Hepatocyte (in vitro differentiated cells): ENCODE data around the gene ZNF845. TPM values are rescaled to one million over a fixed set of nuclear protein-coding genes. Genes with fewer than 3 reads are reported as not detected.

Experiments
- DNase-seq: peaks from one replicate; pipeline ENCODE4 v3.0.0-alpha.2; 2016; ENCODE audit warnings: low spot score
- H2AFZ ChIP-seq: fragments of 200-600 bp; sonication (generic); 2 replicates; pipeline ENCODE4 v1.6.0; 2016; ENCODE audit warnings: antibody characterized with exemption, mild to moderate bottlenecking
- H3K27ac ChIP-seq: fragments of 200-600 bp; sonication (generic); 2 replicates; pipeline ENCODE4 v1.5.1; 2016; ENCODE audit warnings: mild to moderate bottlenecking
- H3K27me3 ChIP-seq: fragments of 200-600 bp; sonication (generic); 2 replicates; pipeline ENCODE4 v1.6.1; 2016
- H3K36me3 ChIP-seq: fragments of 200-600 bp; sonication (generic); replicated peaks from 2 replicates; pipeline ENCODE4 v1.5.1; 2016; ENCODE audit warnings: low read depth; ENCODE audit not compliant: insufficient read depth
- H3K4me1 ChIP-seq: fragments of 200-600 bp; sonication (generic); 2 replicates; pipeline ENCODE4 v1.5.1; 2016; ENCODE audit warnings: mild to moderate bottlenecking, moderate library complexity; ENCODE audit not compliant: insufficient read depth
- H3K4me2 ChIP-seq: fragments of 200-600 bp; sonication (generic); 2 replicates; pipeline ENCODE4 v1.6.0; 2016
- H3K4me3 ChIP-seq: fragments of 200-600 bp; sonication (generic); 2 replicates; pipeline ENCODE4 v1.5.1; 2016; ENCODE audit warnings: mild to moderate bottlenecking
- H3K79me2 ChIP-seq: fragments of 200-600 bp; sonication (generic); 2 replicates; pipeline ENCODE4 v1.6.0; 2017; ENCODE audit warnings: mild to moderate bottlenecking
- H3K9me2 ChIP-seq: fragments of 200-600 bp; sonication (generic); replicated peaks from 2 replicates; pipeline ENCODE4 v1.6.0; 2017; ENCODE audit warnings: mild to moderate bottlenecking; ENCODE audit not compliant: insufficient read depth
- H3K9me3 ChIP-seq: fragments of 200-600 bp; sonication (generic); 2 replicates; pipeline ENCODE4 v1.5.1; 2016; ENCODE audit warnings: low read depth, mild to moderate bottlenecking
- H4K20me1 ChIP-seq: fragments of 200-600 bp; sonication (generic); 2 replicates; pipeline ENCODE4 v1.6.0; 2016; ENCODE audit warnings: mild to moderate bottlenecking; ENCODE audit not compliant: insufficient read depth, poor library complexity, severe bottlenecking
- EZH2 ChIP-seq: fragments of 200-600 bp; sonication (generic); IDR thresholded peaks from 2 replicates; pipeline ENCODE4 v1.6.1; 2016; ENCODE audit warnings: antibody characterized with exemption, mild to moderate bottlenecking, borderline replicate concordance
- EZH2phosphoT487 ChIP-seq: fragments of 200-600 bp; sonication (generic); IDR thresholded peaks from one replicate; pipeline ENCODE4 v1.6.1; 2018; ENCODE audit warnings: antibody characterized with exemption, mild to moderate bottlenecking, low read depth, moderate library complexity; ENCODE audit not compliant: unreplicated experiment, severe bottlenecking
- WGBS: methylation state at CpG from one replicate; pipeline ENCODE4 v1.1.6; 2016; ENCODE audit warnings: low lambda C conversion rate; ENCODE audit errors: missing lambda C conversion rate; 5-methylcytosine and 5-hydroxymethylcytosine counted together
- polyA plus RNA-seq: library from polyadenylated mRNA; unstranded; fragments of >200 nt; fragmentation: Nextera tagmentation; extraction: Ambion mirVana; gene quantifications from 2 replicates; pipeline ENCODE4 v1.2.1, GENCODE V29; 2016
- total RNA-seq: library from RNA; depleted of rRNA; stranded (reverse); fragments of >200 nt; gene quantifications from 2 replicates; pipeline ENCODE4 v1.2.3, GENCODE V29; 2014
- TF ChIP-seq, protein P1 (sequence below): fragments of 200-600 bp; sonication (generic); IDR thresholded peaks from 2 replicates; pipeline ENCODE4 v1.5.1; 2016; ENCODE audit warnings: antibody characterized with exemption, mild to moderate bottlenecking; ENCODE audit not compliant: poor library complexity

The ZNF845 gene
- total RNA-seq (5.8 and 6.1 TPM in 2 replicates), polyA plus RNA-seq (1.6 and 1.7 TPM in 2 replicates)

DNA sequence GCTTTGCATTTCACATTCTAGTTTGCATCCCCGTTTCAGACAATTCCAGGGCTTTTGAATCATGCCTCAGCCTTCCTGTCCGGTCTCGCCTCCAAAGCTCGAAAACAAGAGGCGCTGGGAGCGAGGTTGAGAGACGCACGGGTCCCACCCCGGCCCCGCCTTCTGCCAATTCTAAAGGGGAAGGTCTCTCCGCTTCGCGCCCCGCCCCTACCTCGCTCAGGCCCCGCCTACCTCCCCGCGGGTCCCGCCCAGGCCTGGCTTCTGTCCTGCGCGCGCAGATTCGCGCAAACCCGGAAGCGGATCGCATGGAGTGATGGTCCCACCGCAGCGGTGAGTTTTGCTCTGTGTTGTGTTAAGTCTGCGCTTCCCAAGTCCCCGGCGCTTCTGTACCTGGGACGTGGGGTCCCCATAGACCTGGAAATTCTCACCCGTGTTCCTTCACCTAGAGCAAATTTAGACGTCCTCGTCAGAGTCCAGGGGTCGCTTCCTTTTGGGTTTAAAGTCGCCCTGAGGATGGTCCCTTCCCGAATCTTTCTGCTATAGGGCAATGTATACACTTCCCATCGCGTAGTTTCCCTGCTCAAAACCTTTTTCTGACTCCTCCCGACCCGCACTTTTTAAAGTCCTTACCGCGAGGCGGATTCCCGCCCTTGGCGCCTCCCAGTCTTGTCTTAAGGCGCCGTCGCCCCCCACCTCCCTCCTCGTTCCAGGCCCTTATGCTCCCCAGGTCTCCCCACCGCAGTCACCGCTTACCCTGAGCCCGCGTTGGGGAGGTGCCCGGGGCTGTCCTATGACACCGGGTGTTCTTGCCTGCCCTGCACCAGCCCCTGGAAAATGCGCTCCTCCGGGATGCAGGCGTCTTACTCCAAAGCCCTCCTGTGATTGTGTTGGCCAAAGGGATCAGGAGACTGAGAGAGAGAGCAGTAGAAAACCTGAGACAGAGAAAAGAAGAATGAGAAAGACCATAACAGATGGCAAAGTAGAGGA is at the start of gene ZNF845:
Gene ZNF845, plus strand, starts transcription at position 287 of the 987 bp plus-strand sequence. CDS start 7,559 bp downstream, outside the sequence.
- Histone ChIP-seq H2AFZ (peak within 1 kb of the TSS; percentile 82), H3K4me2 (peak within 1 kb of the TSS; percentile 89), H3K9me3 (no peaks in the 10 kb centered on the region), H3K27ac (peak within 1 kb of the TSS; percentile 84), H3K4me1 (no peaks in the 10 kb centered on the region), H3K4me3 (peak within 1 kb of the TSS; percentile 89), H4K20me1 (no peaks in the 10 kb centered on the region), H3K27me3 (no peaks in the 10 kb centered on the region), H3K9me2 (no peaks in the 10 kb centered on the region), H3K79me2 (peaks cover 27% of the 10 kb centered on the region), H3K36me3 (no peaks in the 10 kb centered on the region)
- 1% methylated on average over 61 of the region's 61 CpGs for WGBS
- TF ChIP-seq EZH2phosphoT487 (no peak), EZH2 (no peak)
- TF ChIP-seq, protein P1, sequence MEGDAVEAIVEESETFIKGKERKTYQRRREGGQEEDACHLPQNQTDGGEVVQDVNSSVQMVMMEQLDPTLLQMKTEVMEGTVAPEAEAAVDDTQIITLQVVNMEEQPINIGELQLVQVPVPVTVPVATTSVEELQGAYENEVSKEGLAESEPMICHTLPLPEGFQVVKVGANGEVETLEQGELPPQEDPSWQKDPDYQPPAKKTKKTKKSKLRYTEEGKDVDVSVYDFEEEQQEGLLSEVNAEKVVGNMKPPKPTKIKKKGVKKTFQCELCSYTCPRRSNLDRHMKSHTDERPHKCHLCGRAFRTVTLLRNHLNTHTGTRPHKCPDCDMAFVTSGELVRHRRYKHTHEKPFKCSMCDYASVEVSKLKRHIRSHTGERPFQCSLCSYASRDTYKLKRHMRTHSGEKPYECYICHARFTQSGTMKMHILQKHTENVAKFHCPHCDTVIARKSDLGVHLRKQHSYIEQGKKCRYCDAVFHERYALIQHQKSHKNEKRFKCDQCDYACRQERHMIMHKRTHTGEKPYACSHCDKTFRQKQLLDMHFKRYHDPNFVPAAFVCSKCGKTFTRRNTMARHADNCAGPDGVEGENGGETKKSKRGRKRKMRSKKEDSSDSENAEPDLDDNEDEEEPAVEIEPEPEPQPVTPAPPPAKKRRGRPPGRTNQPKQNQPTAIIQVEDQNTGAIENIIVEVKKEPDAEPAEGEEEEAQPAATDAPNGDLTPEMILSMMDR = no peak
- peak; percentile 95 for DNase-seq

DNA sequence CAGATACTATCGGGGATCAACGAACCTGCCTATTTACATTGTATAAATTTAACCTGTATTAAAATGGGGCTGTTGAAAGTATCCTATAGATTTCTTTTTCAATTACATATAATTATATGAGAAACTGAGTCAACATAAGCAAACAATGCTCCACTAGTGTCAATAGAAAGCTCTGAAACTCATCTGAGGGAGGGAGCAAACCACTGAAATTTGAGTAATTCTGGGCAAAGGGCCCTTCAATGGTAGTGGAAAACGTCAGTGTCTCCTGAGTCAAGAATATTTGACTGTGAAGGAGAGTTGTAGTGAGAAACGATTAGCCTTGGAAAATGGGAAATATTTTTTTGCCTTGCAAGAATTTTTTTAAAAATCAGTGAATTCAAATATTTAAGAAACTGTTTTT is 48.5 kb upstream of the ZNF845 start:
- Histone ChIP-seq H3K27ac (no peak overlapping the region), H3K79me2 (no peaks in the 10 kb centered on the region), H2AFZ (no peak overlapping the region), H3K4me2 (no peak overlapping the region), H3K4me1 (no peaks in the 10 kb centered on the region), H3K4me3 (no peak overlapping the region), H3K27me3 (no peaks in the 10 kb centered on the region), H4K20me1 (no peaks in the 10 kb centered on the region), H3K9me2 (no peaks in the 10 kb centered on the region), H3K36me3 (no peaks in the 10 kb centered on the region), H3K9me3 (no peaks in the 10 kb centered on the region)
- WGBS = 83% methylated on average over 4 of the region's 4 CpGs
- no peak for DNase-seq
- TF ChIP-seq, protein P1 = no peak
- TF ChIP-seq EZH2 (no peak), EZH2phosphoT487 (no peak)

- no peaks in the 10 kb centered on the region for H3K27me3 ChIP-seq
- TF ChIP-seq, protein P1 = no peak
- TF ChIP-seq EZH2 (no peak), EZH2phosphoT487 (no peak)
- H3K4me2 ChIP-seq = no peak overlapping the region
- H4K20me1 ChIP-seq = no peaks in the 10 kb centered on the region
- no peak for DNase-seq
- H3K79me2 ChIP-seq = no peaks in the 10 kb centered on the region
- WGBS = 94% methylated on average over 47 of the region's 47 CpGs
- H3K4me1 ChIP-seq = no peaks in the 10 kb centered on the region
- no peaks in the 10 kb centered on the region for H3K9me3 ChIP-seq
- no peak overlapping the region for H3K27ac ChIP-seq
- H3K9me2 ChIP-seq = no peaks in the 10 kb centered on the region
- no peaks in the 10 kb centered on the region for H3K36me3 ChIP-seq
- no peak overlapping the region for H3K4me3 ChIP-seq
- no peak overlapping the region for H2AFZ ChIP-seq
These were observed 42.6 kb upstream of the ZNF845 start for GRCh38 chr19:53290758-53291549.
